GM19438 (cell line): ENCODE measurements around the gene ZDHHC21.
"Not testable (repeated sequence)": the region's sequence is repeated elsewhere in the genome, so short reads cannot be mapped to it uniquely, and the experiment has no call there.

ENCODE experiments used
- ATAC-seq: cut with Tn5 transposase; IDR thresholded peaks from one replicate; pipeline ENCODE4 v1.9.1; 2021; ENCODE audit warnings: low read depth; ENCODE audit not compliant: unreplicated experiment

The ZDHHC21 gene

GRCh38 chr9:14686168-14686567 is 7.1 kb downstream of the ZDHHC21 start:
- no peak for ATAC-seq

- ATAC-seq: not testable (repeated sequence)
Measured at GRCh38 chr9:14682616-14683015, 10.6 kb downstream of the ZDHHC21 start.

GRCh38 chr9:14678776-14679175 is 14.5 kb downstream of the ZDHHC21 start:
- ATAC-seq: no peak

- no peak for ATAC-seq
Measured at GRCh38 chr9:14677872-14678271, 15.4 kb downstream of the ZDHHC21 start.

- ATAC-seq: no peak
Measured at GRCh38 chr9:14677396-14677795, 15.8 kb downstream of the ZDHHC21 start.

- ATAC-seq: no peak
Measured at GRCh38 chr9:14674630-14675029, 18.6 kb downstream of the ZDHHC21 start.

- ATAC-seq: no peak
Measured at GRCh38 chr9:14671377-14671776, 21.9 kb downstream of the ZDHHC21 start.

- no peak for ATAC-seq
Measured at GRCh38 chr9:14670718-14671117, 22.5 kb downstream of the ZDHHC21 start.

GRCh38 chr9:14664022-14664421 is 29.2 kb downstream of the ZDHHC21 start:
- not testable (repeated sequence) for ATAC-seq

- no peak for ATAC-seq
Measured at GRCh38 chr9:14662060-14662453, 31.2 kb downstream of the ZDHHC21 start.

GRCh38 chr9:14661421-14662059 is 31.7 kb downstream of the ZDHHC21 start:
- ATAC-seq: no peak

GRCh38 chr9:14660721-14661120 is 32.5 kb downstream of the ZDHHC21 start:
- ATAC-seq: no peak

- ATAC-seq: no peak
Measured at GRCh38 chr9:14654932-14655331, 38.3 kb downstream of the ZDHHC21 start.

GRCh38 chr9:14653511-14653910 is 39.7 kb downstream of the ZDHHC21 start:
- no peak for ATAC-seq

GRCh38 chr9:14652729-14653377 is 40.4 kb downstream of the ZDHHC21 start:
- ATAC-seq: no peak

GRCh38 chr9:14650596-14650995 is 42.6 kb downstream of the ZDHHC21 start:
- no peak for ATAC-seq

- no peak for ATAC-seq
Measured at GRCh38 chr9:14645648-14646047, 47.6 kb downstream of the ZDHHC21 start.

- no peak for ATAC-seq
Measured at GRCh38 chr9:14640967-14641366, 52.3 kb downstream of the ZDHHC21 start.

- no peak for ATAC-seq
Measured at GRCh38 chr9:14640294-14640693, 52.9 kb downstream of the ZDHHC21 start.

- ATAC-seq: no peak
Measured at GRCh38 chr9:14633906-14634565, 59.2 kb downstream of the ZDHHC21 start.

- ATAC-seq: no peak
Measured at GRCh38 chr9:14633148-14633547, 60.1 kb downstream of the ZDHHC21 start.

GRCh38 chr9:14627513-14627912 is 65.7 kb downstream of the ZDHHC21 start:
- ATAC-seq: no peak
